GM19023 (cell line): Measurements from ENCODE around the gene CLRN3.

Source experiments
- ATAC-seq: cut with Tn5 transposase; IDR thresholded peaks from one replicate; pipeline ENCODE4 v1.9.1; 2021; ENCODE audit warnings: mild to moderate bottlenecking, moderate library complexity; ENCODE audit not compliant: unreplicated experiment

The CLRN3 gene

DNA sequence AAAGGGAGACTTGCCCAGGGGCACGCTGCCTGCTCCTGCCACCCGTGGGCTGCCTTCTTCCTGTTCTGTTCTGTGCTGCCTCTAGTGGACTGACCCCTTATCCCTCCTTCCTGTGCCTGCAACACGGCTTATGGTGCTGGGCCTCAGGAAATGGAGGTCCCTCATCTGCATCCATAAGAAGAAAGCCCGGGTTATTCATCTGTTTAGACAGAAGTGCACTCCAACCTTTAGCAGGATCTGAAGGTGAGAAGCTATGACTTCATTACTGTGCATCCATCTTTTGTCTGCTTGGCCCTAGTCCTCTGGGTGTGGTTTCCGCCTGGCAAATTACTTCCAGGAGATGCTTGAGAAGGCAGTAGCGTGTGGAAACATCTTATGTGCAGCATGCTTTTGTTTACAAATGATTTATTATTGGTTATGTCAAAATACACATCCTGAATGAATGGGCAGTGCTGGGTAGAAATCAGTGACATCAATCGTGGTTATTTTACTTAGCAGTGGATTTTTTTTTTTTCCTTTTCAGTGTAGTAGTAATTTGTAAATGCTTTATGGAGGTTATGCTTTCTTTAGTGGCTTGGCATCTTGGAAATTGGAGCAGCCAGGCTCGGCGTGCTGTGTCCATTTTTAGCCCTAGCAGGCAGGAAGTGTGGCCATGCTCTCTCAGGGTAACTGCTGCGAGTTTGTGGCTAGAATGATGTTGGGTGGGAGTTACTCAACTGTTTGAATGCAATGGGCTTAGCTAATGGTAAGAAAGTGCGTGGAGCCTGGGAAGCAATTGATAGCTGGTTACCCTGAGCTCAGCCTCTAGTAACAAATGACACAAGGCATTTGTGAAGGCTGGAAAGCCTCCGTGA lies 26.9 kb upstream of the CLRN3 start:
- ATAC-seq = no peak

DNA sequence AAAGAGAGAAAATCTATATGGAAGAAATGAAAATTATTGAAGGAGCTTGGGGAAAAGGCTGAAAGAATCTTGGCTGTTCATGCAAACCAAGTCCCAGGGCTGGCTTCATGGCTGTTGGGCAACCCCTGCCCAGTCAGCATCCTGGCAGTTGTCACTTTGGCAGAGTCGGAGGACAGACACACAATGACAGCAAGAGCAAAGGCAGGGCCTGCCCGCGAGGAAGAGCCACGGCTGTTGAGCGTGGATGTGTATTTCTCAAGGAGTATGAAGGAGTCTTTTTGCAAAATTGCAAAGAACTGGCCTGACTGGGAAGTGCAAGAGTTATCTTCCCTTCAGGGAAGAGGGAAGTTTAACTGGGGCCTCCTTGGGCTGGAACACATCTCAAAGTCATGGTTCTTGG lies 25.8 kb upstream of the CLRN3 start:
- no peak for ATAC-seq

DNA sequence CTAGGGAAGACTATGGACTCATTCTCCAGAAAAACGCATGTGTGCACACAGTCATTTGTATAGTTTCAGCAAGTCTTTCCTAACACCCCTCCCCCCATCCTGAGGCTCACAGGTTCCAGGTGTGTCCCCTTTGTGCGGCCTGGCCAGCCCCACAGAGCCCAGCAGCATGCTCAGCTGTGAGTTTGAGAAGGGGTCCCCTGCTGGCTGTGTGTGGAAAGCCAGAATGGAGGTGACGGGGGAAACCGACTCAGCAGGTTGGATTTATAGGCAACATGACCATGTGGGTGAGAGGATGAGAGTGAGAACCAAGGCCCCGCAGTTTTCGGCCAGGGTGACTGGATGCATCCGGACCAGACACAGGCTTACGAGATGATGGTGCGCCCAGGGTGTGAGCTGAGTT lies 24.1 kb upstream of the CLRN3 start:
- no peak for ATAC-seq

DNA sequence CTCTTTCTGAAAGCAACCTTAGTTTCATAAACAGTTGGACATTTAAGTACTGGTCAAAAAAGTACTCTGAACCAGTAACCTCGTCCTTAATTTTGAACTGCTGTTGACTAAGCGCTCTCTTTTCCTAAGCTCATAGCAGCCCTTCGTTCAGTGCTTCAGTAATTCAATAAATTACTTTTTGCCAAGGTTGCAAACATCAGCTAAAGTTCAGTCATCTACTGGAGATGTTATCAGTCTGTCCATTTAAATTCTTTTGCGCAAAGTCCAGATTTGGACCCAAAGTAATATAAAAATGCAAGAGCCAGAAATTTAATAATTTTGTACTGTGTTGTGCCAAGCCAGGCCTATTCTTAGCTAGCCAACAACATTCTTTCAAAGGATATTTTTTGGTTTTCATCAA lies 22.6 kb upstream of the CLRN3 start:
- ATAC-seq = no peak

DNA sequence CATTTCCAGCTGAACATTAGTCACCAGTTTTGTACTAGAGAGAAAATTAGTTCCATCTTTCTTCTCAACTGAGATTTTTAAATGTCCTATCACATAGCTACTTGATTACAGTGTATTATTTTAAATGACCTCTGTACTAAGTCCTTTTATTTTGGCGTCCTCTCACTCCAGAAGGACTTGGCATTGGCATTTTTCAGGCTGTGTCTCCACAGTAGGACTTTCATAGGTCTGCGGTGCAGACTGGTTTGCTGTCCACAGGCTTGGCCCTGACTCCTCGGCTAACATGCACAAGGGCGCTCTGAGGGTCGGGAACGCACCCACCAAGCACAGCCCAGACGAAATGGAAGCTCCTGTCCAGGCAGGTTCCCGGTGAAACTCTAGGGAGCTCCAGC lies 20.6 kb upstream of the CLRN3 start:
- ATAC-seq = no peak

DNA sequence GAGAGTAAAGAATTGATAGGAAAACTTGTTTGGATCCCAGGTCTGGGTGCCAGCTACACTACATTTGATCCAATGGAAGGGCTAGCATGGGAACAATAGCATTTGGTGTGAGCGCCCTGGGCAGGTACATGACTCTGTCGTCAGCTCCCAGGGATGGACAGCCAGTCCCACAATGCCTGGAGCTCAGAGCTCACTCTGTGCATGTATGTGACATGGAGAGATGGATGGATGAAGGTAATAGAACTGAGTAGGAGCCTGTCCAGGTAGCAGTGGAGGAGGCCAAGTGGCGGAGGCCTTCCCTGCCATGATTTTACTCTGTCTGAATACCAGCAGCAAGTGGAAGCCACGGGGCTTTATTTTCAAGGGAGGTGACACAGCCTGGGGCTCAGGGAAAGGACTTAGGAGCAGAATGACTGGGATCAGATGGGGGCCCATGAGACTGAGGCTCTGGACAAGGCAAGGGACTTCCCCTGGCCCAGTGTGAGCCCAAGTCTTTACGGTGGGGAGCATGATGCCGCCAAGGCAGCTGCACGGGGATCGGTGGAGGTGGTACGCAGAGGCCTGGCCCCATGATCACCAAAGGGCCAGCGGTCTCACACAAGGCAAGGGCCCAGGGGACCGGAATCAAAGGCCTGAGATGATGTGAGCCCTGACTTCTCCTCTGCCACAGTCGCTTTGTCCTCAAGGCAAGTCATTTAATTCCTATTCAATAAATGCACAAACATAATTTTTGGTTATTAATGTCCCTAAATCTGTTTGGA lies 20.0 kb upstream of the CLRN3 start:
- ATAC-seq = no peak

DNA sequence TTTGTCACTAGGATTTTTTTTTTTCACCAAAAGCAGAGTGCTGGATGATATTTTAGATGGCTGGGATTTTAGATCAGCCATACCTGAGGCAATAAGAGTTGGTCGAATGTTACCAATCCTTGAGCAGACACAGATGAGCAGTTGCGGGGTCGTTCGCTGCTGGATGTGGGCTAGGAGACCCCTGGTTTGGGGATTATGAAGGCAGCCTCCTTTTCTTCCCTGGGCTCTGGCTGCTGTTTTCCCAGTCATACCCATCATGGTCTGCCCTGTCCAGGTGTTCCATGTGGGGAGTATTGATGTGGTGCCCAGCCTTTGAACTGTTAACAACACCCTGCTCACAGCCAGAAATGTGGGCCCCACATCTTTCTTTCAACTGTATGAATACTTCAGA lies 19.1 kb upstream of the CLRN3 start:
- no peak for ATAC-seq

DNA sequence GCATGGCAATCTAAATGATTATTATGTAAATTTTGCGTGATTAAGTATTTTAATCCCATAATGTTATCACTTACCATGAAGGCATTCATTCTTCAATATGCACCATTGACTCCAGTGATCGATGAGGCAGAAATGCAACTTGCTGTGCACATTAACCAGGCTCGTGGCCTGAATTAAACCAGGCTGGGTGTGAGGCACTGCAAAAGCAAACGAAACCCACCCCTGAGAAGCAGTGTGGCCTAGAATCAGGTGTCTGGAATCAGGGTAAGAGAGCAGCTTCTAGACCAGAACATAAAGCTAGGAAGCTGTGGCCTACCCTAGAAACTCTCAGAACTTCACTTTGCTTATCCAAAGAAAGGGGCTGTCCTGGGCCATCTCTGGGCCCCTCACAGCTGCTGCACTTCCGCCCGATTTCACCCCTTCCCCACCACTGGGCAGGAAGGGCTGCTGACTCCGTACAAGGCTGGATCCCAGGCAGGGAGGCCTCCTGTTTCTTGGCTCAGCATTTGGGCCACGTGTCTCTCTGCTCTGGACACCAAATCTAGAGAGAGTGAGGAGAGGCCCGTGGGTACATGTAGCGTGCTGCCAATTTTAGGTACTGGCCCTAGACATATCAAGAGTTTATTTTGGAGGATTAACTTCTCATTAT lies 18.6 kb upstream of the CLRN3 start:
- ATAC-seq = no peak

DNA sequence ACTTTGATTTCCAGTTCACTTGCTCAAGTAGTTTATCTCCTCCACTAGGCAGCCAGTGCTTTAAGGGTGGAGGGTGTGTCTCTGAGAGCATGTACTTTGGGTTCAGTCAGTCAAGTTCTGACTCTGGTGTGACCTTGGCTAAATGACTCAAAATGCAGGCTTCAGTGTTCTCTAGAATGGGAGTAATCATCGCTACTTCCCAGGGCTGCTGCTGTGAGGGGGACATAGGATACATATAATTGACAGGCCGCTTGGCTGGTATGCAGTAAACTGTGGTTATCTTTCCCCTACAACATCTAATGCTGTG lies 17.7 kb upstream of the CLRN3 start:
- ATAC-seq = no peak

DNA sequence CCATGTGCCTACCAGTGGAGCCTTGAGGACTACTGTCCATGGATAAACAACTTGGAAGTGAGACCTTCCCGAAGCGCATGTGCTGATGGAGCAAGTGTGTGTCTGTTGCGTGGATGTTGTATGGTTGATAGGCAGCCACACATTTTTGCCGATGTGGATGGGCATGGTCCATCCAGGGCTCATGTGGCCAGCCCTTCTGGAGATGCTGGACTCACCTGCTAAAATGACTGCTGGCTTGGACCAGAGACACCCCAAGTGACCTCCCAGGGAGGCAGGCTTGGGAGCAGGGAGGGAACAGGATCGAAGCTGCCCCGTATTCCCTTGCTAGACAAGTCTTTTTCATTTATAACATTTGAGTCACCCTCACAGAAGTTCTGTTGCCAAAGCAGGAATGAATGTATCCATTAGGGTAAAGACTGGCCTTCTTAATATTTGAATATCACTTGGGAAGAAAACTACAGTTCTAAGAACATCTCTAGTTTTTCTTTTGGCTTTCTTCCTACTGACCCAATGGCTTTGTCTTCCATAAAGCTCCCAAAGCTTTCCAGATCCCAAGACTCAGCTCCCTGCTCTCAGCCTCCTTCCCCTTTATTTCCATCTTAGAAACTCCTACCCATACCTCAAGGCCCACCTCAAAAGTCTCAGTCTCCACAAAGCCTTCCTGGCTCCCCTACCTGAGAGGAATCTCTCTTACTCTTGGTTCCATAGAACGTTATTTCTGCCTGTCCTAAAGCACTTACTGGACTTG lies 17.1 kb upstream of the CLRN3 start:
- no peak for ATAC-seq

DNA sequence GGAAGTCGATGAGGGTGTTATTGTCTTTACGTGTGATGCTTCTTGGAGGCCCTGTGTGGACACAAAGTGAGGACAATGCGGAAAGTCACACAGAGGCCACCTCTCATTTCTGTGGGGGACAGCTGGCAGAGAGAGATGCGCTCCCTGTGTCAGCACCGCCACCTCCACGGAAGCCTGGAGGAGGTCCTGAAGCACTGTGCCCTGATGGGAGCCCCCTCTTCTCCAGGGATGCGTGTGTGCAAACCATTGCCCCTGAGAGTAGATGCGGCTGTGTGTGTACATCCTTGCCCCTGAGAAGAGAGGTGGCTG lies 16.2 kb upstream of the CLRN3 start:
- ATAC-seq = no peak

DNA sequence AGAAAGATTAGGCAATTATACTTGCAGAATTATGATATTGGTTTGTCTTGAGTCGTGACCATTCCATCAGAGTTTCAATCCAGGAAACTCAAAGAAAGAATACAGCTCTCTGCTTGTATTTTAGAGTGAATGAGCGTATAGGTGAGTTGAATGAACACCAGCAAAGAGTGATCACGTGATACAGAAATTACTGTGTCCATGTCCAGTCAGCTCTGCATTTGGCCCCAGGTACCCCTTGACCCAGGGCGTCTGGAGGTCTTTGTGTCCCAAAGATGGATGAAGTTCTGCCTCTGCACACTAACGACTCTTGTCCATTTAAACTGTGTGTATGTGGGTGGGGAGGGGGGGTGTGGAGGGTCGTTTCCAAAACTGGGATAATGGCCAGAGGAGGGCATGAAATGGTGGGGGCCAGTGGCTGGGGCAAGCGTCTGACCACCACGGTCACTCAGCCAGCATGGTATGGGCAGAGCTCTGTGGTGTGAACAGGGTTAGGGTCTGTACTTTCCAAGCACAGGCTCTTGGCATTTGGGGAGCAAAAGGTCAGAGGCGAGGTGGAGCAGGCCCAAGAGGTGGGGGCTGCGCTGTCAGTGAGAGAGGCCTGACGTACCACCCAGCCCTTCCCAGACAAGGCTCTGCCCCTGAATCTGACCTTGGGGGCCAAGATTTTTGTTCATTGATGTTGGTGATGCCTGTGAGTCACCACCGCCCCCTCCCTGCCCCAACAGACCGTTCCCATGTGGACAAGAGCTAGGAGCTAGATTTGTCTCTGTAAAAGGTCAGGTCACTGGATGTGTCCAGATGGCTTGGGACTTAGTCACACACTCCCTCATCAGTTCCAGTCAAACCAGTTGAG lies 15.6 kb upstream of the CLRN3 start:
- ATAC-seq = no peak

DNA sequence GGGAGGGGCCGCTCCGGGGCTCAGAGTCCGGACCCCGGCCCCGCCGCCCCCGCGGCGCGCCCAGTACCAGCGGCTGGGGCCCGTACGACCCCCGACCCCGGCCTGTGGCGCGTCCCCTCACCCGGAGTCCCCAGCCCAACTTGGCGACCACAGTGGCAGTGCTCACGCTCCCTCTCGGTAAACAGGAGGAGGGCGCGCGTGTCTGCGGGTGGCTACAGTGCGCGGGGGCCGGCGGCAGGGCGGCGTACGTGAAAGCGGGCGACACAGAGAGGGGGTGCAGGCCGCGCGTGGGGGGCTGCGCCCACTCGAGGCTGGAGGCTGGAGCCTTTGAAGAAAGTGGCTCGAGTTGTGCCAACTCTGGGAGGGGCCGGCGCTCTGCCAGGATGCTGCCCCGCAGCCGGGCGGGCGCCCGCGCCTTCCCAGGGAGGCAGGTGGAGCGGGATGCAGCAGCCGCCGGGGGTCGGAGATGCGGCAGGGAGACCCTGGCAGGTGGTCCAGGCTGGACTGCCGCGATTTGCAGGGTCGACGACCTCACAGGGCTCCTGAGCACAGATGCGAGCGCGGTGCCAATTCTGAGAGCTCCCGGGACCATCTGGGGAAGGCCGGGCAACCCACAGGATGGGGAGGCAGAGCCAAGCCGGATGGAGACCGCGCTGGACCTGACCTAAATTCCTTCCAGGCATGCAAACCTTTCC lies 14.8 kb upstream of the CLRN3 start:
- no peak for ATAC-seq

DNA sequence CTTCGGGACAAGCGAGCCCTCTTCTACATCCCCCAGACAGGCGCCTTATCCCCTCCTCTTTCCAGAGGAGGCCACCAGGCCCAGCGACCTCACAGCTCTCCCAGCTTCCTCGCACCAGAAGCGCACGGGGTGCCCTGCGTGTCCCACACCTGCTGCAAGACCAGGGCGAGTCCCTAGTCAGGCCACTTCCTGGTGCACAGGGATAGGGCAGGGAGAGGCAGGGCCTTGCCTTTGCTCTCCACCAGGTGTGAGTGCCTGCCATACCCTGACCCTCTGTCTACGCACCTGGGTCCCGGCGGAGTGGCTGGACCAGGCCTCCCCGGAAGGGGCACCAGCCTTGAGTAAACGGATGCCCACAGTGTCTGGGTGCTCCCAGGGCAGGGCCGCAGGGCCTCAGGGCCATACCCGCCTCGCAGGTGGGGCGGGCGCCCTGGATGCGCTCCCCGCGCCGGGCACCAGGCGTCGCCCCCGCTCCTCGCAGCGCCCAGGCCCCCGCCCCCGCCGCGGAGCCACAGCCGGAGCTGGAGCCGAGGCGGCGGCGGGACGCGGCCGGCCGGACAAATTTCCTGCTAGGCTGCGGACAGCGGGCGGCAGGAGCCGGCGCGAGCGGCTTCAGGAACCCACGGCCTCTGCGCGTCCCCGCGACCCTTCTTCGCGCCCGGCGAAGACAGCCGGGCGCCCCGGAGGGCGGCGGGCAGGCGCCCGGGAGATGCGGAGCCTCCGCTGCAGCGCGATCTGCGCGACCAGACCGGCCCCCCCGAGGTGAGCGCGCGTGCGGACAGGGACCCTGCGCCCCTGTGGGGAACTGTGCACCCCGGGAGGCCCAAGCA lies 14.0 kb upstream of the CLRN3 start, which contains the start of gene PTPRE:
Gene PTPRE, plus strand, starts transcription at position 556 of the 830 bp plus-strand sequence. CDS start 133,779 bp downstream, outside the sequence.
- ATAC-seq = peak; percentile 83

DNA sequence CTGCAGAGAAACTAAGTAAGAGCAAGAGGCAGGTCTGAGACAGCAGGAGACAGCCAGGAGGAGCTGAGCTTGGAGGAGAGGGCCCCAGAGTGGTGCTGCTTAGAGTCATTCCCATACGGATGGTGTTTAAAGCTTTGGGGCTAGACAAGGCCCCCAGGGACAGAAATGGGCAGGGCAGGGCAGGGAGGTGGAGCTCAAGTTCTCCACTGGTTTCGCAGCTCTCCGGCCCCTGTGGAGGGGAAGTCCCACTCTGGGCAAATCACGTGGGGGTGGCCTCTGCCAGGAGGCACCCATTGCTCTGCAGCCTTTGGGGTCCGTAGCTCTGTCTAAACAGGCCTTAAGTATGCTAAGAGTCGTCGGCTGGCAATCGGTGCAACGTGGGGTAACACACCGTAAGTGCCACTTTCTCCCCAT lies 13.1 kb upstream of the CLRN3 start:
- no peak for ATAC-seq

DNA sequence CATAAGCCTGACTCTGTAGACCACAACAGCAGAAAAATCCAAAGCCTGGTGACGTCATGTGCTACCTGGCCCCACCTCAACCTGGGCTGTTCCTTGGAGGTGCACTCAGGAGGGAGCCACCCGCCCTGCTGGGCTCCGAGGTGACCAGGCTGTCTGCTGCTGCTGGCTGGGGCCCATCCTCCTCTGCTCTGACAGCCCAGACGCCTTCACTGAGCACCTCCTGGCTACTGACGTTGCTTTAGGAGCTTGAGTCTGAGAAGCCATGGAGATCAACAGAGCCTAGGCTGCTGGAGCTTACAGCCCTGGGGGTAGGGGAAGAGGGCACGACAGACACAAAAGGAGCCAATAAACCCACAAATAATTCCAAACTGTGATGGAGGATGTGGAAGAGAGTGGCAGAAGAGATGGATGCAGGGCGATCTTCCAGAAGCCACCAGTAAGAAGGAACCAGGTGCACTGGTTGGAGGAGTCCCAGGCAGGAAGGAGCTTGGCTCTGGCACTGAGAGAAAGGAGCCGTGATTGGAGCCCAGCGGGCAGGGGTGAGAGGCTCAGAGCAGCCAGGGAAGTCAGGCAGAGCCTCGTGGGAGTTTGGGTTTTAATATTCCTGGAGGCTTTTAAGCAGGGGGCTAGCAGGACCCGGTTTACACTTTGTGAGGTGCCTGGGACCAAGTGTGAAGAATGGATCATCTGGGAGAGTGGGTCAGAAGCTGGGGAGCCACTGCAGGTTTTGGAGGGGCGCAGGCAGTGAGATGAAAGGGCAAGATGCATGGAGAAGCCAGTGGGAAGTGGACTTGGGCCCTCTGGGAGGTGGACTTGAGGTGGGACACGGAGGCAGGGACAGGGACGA lies 12.5 kb upstream of the CLRN3 start:
- ATAC-seq = no peak

DNA sequence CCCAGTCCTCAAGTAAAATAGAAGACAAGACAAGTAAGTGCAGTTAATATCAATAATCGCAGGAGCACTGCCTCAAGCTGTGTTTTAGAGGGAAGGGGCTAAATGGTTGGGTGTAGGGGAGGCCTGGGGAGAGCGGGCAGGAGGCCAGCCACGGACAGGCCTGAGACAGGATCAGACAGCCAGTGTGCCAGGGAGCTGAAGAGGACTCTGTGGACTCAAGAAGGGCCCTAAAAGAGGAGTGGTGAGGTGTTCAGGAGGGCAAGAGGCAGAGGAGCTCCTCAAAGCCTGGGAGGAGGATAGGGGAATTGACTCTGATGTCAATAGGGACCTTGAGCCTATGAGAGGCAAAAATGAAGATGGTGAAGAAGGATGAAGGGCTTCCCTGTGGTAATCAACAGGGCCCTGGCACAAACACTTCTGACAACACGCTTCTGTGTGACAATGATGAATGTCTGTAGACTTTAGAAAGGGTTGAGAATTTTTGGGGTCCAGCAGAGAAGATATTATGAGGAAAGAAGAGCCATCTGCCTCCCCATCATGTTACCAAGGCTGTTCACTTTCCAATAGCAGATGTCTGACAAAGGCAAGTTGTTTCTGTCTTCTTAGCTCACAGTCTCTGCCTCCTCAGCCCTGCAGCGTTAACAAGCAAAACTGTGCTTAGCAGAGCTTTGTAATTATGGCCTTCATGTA lies 11.7 kb upstream of the CLRN3 start:
- no peak for ATAC-seq

DNA sequence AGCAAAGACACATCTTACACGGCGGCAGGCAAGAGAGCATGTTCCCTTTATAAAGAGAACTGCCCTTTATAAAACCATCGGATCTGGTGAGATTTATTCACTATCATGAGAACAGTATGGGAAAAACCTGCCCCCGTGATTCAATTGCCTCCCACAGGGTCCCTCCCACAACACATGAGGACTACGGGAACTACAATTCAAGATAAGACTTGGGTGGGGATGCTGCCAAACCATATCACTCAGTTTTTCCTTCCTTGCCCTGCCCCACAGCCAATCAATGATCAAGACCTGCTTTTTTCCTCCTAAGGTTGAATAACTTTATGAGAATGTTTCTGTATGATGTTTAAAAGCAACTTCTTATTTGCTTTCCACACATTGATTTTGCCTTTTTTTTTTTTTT lies 11.0 kb upstream of the CLRN3 start:
- ATAC-seq = no peak
